ENCODE data around the gene NSUN6. TPM values are rescaled to one million over a fixed set of nuclear protein-coding genes. Genes with fewer than 3 reads are reported as not detected.

NSUN6 gene
- total RNA-seq, 1 donor from 2014 or later, result 10.8 TPM

GRCh38 chr10:18542832-18543231, 108.6 kb downstream of the NSUN6 start:
- Histone ChIP-seq H3K27me3 (ENCODE audit: control insufficient read depth, insufficient read depth, low read length) (no peaks in the 10 kb centered on the region), H3K4me3 (ENCODE audit: low read depth, low read length) (no peak overlapping the region), H3K36me3 (ENCODE audit: control insufficient read depth, insufficient read depth, low read length) (no peaks in the 10 kb centered on the region)
- TF ChIP-seq CTCF (IDR thresholded peaks at IDR 0.05; ENCODE audit: insufficient read depth, low read length, severe bottlenecking), result no peak
- FAIRE-seq, result no peak
- DNase-seq (ENCODE audit: low read depth), result no peak

GRCh38 chr10:18540195-18540594, 111.2 kb downstream of the NSUN6 start:
- no peak overlapping the region for H3K4me3 ChIP-seq (ENCODE audit: low read depth, low read length)
- FAIRE-seq, result no peak
- no peak for TF ChIP-seq CTCF (IDR thresholded peaks at IDR 0.05; ENCODE audit: insufficient read depth, low read length, severe bottlenecking)
- H3K36me3 ChIP-seq (ENCODE audit: control insufficient read depth, insufficient read depth, low read length), result no peaks in the 10 kb centered on the region
- no peak for DNase-seq (ENCODE audit: low read depth)
- no peaks in the 10 kb centered on the region for H3K27me3 ChIP-seq (ENCODE audit: control insufficient read depth, insufficient read depth, low read length)

- DNase-seq (ENCODE audit: low read depth), result no peak
- FAIRE-seq, result no peak
- Histone ChIP-seq H3K27me3 (ENCODE audit: control insufficient read depth, insufficient read depth, low read length) (no peaks in the 10 kb centered on the region), H3K4me3 (ENCODE audit: low read depth, low read length) (no peak overlapping the region), H3K36me3 (ENCODE audit: control insufficient read depth, insufficient read depth, low read length) (no peaks in the 10 kb centered on the region)
- no peak for TF ChIP-seq CTCF (IDR thresholded peaks at IDR 0.05; ENCODE audit: insufficient read depth, low read length, severe bottlenecking)
Measured at GRCh38 chr10:18539335-18539734, 112.1 kb downstream of the NSUN6 start.

GRCh38 chr10:18533896-18534295, 117.5 kb downstream of the NSUN6 start:
- FAIRE-seq, result no peak

GRCh38 chr10:18532881-18533535, 118.4 kb downstream of the NSUN6 start:
- Histone ChIP-seq H3K4me3 (ENCODE audit: low read depth, low read length) (no peak overlapping the region), H3K36me3 (ENCODE audit: control insufficient read depth, insufficient read depth, low read length) (no peaks in the 10 kb centered on the region), H3K27me3 (ENCODE audit: control insufficient read depth, insufficient read depth, low read length) (no peaks in the 10 kb centered on the region)
- FAIRE-seq (no peak), DNase-seq (ENCODE audit: low read depth) (no peak)
- TF ChIP-seq CTCF (IDR thresholded peaks at IDR 0.05; ENCODE audit: insufficient read depth, low read length, severe bottlenecking), result no peak

More at GRCh38 chr10:18533896-18534295, 117.5 kb downstream of the NSUN6 start:
- DNase-seq (ENCODE audit: low read depth), result no peak
- Histone ChIP-seq H3K36me3 (ENCODE audit: control insufficient read depth, insufficient read depth, low read length) (no peaks in the 10 kb centered on the region), H3K4me3 (ENCODE audit: low read depth, low read length) (no peak overlapping the region), H3K27me3 (ENCODE audit: control insufficient read depth, insufficient read depth, low read length) (no peaks in the 10 kb centered on the region)
- no peak for TF ChIP-seq CTCF (IDR thresholded peaks at IDR 0.05; ENCODE audit: insufficient read depth, low read length, severe bottlenecking)

GRCh38 chr10:18528292-18528691, 123.1 kb downstream of the NSUN6 start:
- no peak for TF ChIP-seq CTCF (IDR thresholded peaks at IDR 0.05; ENCODE audit: insufficient read depth, low read length, severe bottlenecking)
- no peak for DNase-seq (ENCODE audit: low read depth)
- Histone ChIP-seq H3K4me3 (ENCODE audit: low read depth, low read length) (no peak overlapping the region), H3K36me3 (ENCODE audit: control insufficient read depth, insufficient read depth, low read length) (no peaks in the 10 kb centered on the region), H3K27me3 (ENCODE audit: control insufficient read depth, insufficient read depth, low read length) (no peaks in the 10 kb centered on the region)
- no peak for FAIRE-seq
